Bronchial epithelial cell (primary cell): ENCODE data around the gene SYT7. TPM values are rescaled to one million over a fixed set of nuclear protein-coding genes. Genes with fewer than 3 reads are reported as not detected.

Experiments used
- DNase-seq: peaks from one replicate; pipeline ENCODE4 v3.0.0-alpha.2; 2010; ENCODE audit warnings: low read depth
- FAIRE-seq: peaks from 2 replicates; lab custom pipeline; 2011; peaks lifted over from hg19 to GRCh38; lab: Jason Lieb, UNC
- H3K27me3 ChIP-seq: 2 replicates; pipeline ENCODE4 v1.5.1; 2011; ENCODE audit warnings: low read length; ENCODE audit not compliant: control insufficient read depth, insufficient read depth
- H3K36me3 ChIP-seq: 2 replicates; pipeline ENCODE4 v1.5.1; 2011; ENCODE audit warnings: low read length; ENCODE audit not compliant: control insufficient read depth, insufficient read depth
- H3K4me3 ChIP-seq: 2 replicates; pipeline ENCODE4 v1.5.1; 2011; ENCODE audit warnings: mild to moderate bottlenecking, low read depth, low read length, control low read depth
- CTCF ChIP-seq: IDR thresholded peaks from 2 replicates; pipeline ENCODE4 v1.5.1; 2011; ENCODE audit warnings: mild to moderate bottlenecking, moderate library complexity, low read length, control low read depth, inconsistent platforms; ENCODE audit not compliant: insufficient read depth, severe bottlenecking
- total RNA-seq: library from RNA; depleted of rRNA; stranded (reverse); fragments of >200 nt; gene quantifications from 2 replicates; pipeline ENCODE4 v1.2.1, GENCODE V29; 2014

SYT7 gene
- total RNA-seq, 1 donor from 2014 or later: 21.1 TPM

DNA sequence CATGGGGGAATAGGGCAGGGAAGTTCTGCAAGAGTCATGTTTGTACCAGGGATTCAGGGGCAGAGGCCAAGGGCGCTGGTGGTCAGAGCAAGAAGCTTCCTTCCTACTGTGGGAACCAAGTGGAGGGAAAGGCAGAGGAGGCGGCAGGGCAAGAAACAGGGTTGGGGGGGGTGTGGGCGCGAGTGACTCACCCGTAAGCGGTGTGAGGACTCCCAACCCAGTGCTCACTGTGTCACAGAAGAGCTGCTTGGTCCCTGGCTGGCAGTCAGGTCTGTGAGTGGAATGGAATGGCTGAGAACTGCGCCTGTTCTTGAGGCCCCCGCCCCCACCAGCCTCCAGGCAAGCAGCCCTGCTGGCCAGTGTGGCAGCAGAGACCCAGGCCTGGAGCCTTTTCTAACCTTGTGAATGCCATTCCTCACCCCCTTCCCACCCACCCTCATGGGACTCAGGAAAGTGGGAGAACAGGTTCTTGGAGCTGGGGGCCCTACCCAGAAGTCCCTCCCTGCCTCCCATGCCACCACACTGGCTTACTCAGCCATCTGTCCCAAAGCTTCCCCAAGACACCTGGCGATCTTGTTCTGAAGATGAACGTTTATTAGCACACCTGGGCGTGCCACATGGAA is 67.6 kb downstream of the SYT7 start:
- Histone ChIP-seq H3K27me3 (peaks cover 12% of the 10 kb centered on the region), H3K4me3 (no peak overlapping the region), H3K36me3 (no peaks in the 10 kb centered on the region)
- DNase-seq: no peak
- no peak for FAIRE-seq
- TF ChIP-seq CTCF: no peak

DNA sequence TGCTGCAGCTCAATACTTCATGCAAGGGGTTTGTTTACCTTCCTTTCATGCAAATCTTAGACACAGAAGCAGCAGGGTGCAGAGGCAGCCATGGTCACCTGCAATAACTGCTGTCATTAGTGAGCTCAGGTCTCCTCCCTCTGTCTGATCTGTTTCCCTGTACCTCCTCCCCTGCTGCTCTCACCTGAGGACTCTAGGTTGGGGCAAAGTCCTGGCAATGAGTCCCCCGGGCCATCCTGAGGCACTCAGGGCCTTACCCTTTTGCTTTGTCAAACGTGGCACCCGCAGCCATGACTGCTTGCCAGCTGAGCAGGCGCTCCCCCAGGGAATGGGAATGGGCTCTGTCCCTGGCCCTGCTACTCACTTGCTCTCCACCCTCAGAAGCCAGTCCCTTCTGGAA is 68.4 kb downstream of the SYT7 start:
- Histone ChIP-seq H3K27me3 (peaks cover 20% of the 10 kb centered on the region), H3K4me3 (no peak overlapping the region), H3K36me3 (no peaks in the 10 kb centered on the region)
- no peak for DNase-seq
- no peak for FAIRE-seq
- TF ChIP-seq CTCF: no peak

- Histone ChIP-seq H3K27me3 (peaks cover 20% of the 10 kb centered on the region), H3K36me3 (no peaks in the 10 kb centered on the region), H3K4me3 (no peak overlapping the region)
- TF ChIP-seq CTCF: no peak
- FAIRE-seq: no peak
- DNase-seq: no peak
These were observed 69.5 kb downstream of the SYT7 start for GRCh38 chr11:61511383-61511782.

GRCh38 chr11:61510974-61511373 is 69.9 kb downstream of the SYT7 start:
- no peaks in the 10 kb centered on the region for H3K36me3 ChIP-seq
- no peak overlapping the region for H3K4me3 ChIP-seq
- FAIRE-seq (no peak), DNase-seq (no peak)
- peaks cover 20% of the 10 kb centered on the region for H3K27me3 ChIP-seq
- TF ChIP-seq CTCF: no peak

- Histone ChIP-seq H3K27me3 (peaks cover 20% of the 10 kb centered on the region), H3K4me3 (no peak overlapping the region), H3K36me3 (no peaks in the 10 kb centered on the region)
- DNase-seq: no peak
- TF ChIP-seq CTCF: no peak
- no peak for FAIRE-seq
These were observed 70.5 kb downstream of the SYT7 start for GRCh38 chr11:61510166-61510919.
